ENCODE results near the gene RAVER1.

The RAVER1 gene

DNA sequence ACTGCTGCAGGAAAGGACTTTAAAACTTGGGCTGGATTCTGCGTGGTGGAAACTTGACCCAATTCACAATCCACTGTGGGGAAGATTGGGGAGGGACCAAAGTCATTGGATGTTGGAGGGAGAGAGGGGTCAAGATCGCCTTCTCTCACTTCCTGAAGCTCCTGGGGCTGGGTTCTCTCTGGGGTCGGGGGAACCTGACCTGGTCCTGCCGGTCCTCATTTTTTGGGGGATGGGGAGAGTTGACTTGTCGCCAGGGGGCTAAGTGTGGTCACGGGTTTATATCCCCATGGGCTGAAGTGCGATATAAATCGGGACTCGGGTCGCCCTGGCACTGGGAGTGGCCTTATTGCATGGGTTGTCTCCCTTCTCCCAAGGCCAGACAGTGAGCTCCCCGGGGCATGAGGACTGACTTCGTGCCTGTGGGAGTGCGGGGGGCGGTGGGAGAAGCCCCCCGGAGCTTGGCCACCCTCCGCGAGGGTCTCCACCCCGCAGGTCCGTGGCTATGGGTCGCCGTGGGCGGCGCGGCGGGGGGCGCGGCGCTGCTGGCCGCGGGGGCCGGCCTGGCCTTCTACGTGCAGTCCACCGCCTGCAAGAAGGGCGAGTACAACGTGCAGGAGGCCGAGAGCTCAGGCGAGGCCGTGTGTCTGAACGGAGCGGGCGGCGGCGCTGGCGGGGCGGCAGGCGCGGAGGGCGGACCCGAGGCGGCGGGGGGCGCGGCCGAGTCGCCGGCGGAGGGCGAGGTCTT, 37.3 kb downstream of the RAVER1 start:
- Histone ChIP-seq H3K79me1 (replicated peaks; ENCODE audit: low read length, poor library complexity, severe bottlenecking) (no peaks in the 10 kb centered on the region), H2BK15ac (ENCODE audit: low read depth, poor library complexity, severe bottlenecking) (peak overlapping the region; percentile 60), H2BK12ac (ENCODE audit: low read length in 2 of 2) (no peak overlapping the region), H3K27ac (ENCODE audit: low read length, poor library complexity, severe bottlenecking) (no peak overlapping the region), H3K4me1 (ENCODE audit: control insufficient read depth, insufficient read depth, low read depth, low read length) (peaks cover 35% of the 10 kb centered on the region), H2AFZ (ENCODE audit: low read depth, low read length) (peak overlapping the region; percentile 39), H3K18ac (ENCODE audit: low read depth in 1 of 2, low read length in 2 of 2) (no peak overlapping the region), H3K4me3 (ENCODE audit: insufficient read depth in 1 of 2, low read depth in 1 of 2, low read length in 2 of 2) (no peak overlapping the region), H3K4ac (ENCODE audit: low read depth in 1 of 2, low read length in 2 of 2) (no peak overlapping the region), H3K23ac (ENCODE audit: low read length in 2 of 2) (no peak overlapping the region), H3K14ac (ENCODE audit: low read length in 2 of 2) (no peak overlapping the region), H4K8ac (ENCODE audit: low read length) (no peak overlapping the region), H3K27me3 (ENCODE audit: control insufficient read depth in 1 of 2, insufficient read depth in 1 of 2, low read length in 2 of 2) (peaks cover 57 to 72% of the 10 kb centered on the region in 2 experiments), H2BK120ac (ENCODE audit: low read depth, low read length) (no peak overlapping the region), H2AK5ac (ENCODE audit: low read length, severe bottlenecking) (no peak overlapping the region), H3K9me3 (ENCODE audit: control insufficient read depth, low read length) (peaks cover 4% of the 10 kb centered on the region), H3K9ac (ENCODE audit: low read length) (no peak overlapping the region), H4K91ac (ENCODE audit: low read length) (no peak overlapping the region), H3K36me3 (ENCODE audit: control insufficient read depth in 1 of 2, insufficient read depth in 2 of 2, low read depth in 1 of 2, low read length in 2 of 2) (peaks cover 0 to 3% of the 10 kb centered on the region in 2 experiments), H3K4me2 (ENCODE audit: low read length, poor library complexity, severe bottlenecking) (peak overlapping the region; percentile 55), H2BK5ac (ENCODE audit: low read depth, low read length, poor library complexity, severe bottlenecking) (no peak overlapping the region)
- DNase-seq = no peak
- WGBS = 6% methylated on average over 52 of the region's 58 CpGs

DNA sequence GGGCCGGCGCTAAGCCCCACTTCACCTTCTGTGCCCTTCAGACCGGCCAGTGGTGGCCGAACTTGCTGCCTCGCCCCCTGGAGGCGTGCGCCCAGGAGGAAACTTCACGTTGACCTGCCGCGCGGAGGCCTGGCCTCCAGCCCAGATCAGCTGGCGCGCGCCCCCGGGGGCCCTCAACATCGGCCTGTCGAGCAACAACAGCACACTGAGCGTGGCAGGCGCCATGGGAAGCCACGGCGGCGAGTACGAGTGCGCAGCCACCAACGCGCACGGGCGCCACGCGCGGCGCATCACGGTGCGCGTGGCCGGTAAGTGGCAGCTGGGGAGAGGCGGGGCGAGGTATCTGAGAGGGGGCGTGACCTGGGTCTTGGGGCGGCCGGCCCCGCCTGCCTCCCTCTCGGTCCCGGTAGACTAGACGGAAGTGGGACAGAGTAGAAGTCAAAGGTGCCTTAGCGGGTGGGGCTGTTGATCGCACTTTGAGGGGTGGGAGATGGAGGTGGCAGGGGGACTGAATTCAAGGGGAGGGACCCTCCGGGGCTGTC, 38.0 kb downstream of the RAVER1 start:
- H2BK5ac ChIP-seq (ENCODE audit: low read depth, low read length, poor library complexity, severe bottlenecking) = no peak overlapping the region
- no peak overlapping the region for H3K18ac ChIP-seq (ENCODE audit: low read depth in 1 of 2, low read length in 2 of 2)
- no peak overlapping the region for H2BK15ac ChIP-seq (ENCODE audit: low read depth, poor library complexity, severe bottlenecking)
- no peak overlapping the region for H2BK120ac ChIP-seq (ENCODE audit: low read depth, low read length)
- no peak overlapping the region for H3K4me2 ChIP-seq (ENCODE audit: low read length, poor library complexity, severe bottlenecking)
- H3K27ac ChIP-seq (ENCODE audit: low read length, poor library complexity, severe bottlenecking) = no peak overlapping the region
- H3K9me3 ChIP-seq (ENCODE audit: control insufficient read depth, low read length) = peaks cover 4% of the 10 kb centered on the region
- no peak overlapping the region for H4K91ac ChIP-seq (ENCODE audit: low read length)
- no peak overlapping the region for H3K4ac ChIP-seq (ENCODE audit: low read depth in 1 of 2, low read length in 2 of 2)
- H4K8ac ChIP-seq (ENCODE audit: low read length) = no peak overlapping the region
- no peak overlapping the region for H2AK5ac ChIP-seq (ENCODE audit: low read length, severe bottlenecking)
- peaks cover 64 to 79% of the 10 kb centered on the region in 2 experiments for H3K27me3 ChIP-seq (ENCODE audit: control insufficient read depth in 1 of 2, insufficient read depth in 1 of 2, low read length in 2 of 2)
- H3K79me1 ChIP-seq (replicated peaks; ENCODE audit: low read length, poor library complexity, severe bottlenecking) = no peaks in the 10 kb centered on the region
- WGBS = 13% methylated on average over 44 of the region's 48 CpGs
- no peak overlapping the region for H3K4me3 ChIP-seq (ENCODE audit: insufficient read depth in 1 of 2, low read depth in 1 of 2, low read length in 2 of 2)
- no peak overlapping the region for H2AFZ ChIP-seq (ENCODE audit: low read depth, low read length)
- H3K23ac ChIP-seq (ENCODE audit: low read length in 2 of 2) = peak overlapping the region in 1 of 2 experiments; percentile 15
- H2BK12ac ChIP-seq (ENCODE audit: low read length in 2 of 2) = no peak overlapping the region
- H3K9ac ChIP-seq (ENCODE audit: low read length) = no peak overlapping the region
- H3K4me1 ChIP-seq (ENCODE audit: control insufficient read depth, insufficient read depth, low read depth, low read length) = peaks cover 42% of the 10 kb centered on the region
- peaks cover 0 to 3% of the 10 kb centered on the region in 2 experiments for H3K36me3 ChIP-seq (ENCODE audit: control insufficient read depth in 1 of 2, insufficient read depth in 2 of 2, low read depth in 1 of 2, low read length in 2 of 2)
- no peak overlapping the region for H3K14ac ChIP-seq (ENCODE audit: low read length in 2 of 2)
- DNase-seq = no peak

DNA sequence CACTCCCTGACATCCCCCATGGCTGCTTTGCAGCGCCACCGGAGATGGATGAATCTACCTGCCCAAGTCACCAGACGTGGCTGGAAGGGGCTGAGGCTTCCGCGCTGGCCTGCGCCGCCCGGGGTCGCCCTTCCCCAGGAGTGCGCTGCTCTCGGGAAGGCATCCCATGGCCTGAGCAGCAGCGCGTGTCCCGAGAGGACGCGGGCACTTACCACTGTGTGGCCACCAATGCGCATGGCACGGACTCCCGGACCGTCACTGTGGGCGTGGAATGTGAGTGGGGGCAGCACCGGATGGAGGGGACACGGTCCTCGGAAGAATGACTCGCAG, 39.0 kb downstream of the RAVER1 start:
- Histone ChIP-seq H3K9ac (ENCODE audit: low read length) (no peak overlapping the region), H3K9me3 (ENCODE audit: control insufficient read depth, low read length) (peaks cover 4% of the 10 kb centered on the region), H3K4me3 (ENCODE audit: insufficient read depth in 1 of 2, low read depth in 1 of 2, low read length in 2 of 2) (no peak overlapping the region), H3K27me3 (ENCODE audit: control insufficient read depth in 1 of 2, insufficient read depth in 1 of 2, low read length in 2 of 2) (peaks cover 73 to 79% of the 10 kb centered on the region in 2 experiments), H3K36me3 (ENCODE audit: control insufficient read depth in 1 of 2, insufficient read depth in 2 of 2, low read depth in 1 of 2, low read length in 2 of 2) (peaks cover 0 to 3% of the 10 kb centered on the region in 2 experiments), H3K23ac (ENCODE audit: low read length in 2 of 2) (peak overlapping the region in 1 of 2 experiments; percentile 73), H3K79me1 (replicated peaks; ENCODE audit: low read length, poor library complexity, severe bottlenecking) (no peaks in the 10 kb centered on the region), H3K4me1 (ENCODE audit: control insufficient read depth, insufficient read depth, low read depth, low read length) (peaks cover 52% of the 10 kb centered on the region), H2BK15ac (ENCODE audit: low read depth, poor library complexity, severe bottlenecking) (no peak overlapping the region), H2AFZ (ENCODE audit: low read depth, low read length) (no peak overlapping the region), H2AK5ac (ENCODE audit: low read length, severe bottlenecking) (no peak overlapping the region), H2BK120ac (ENCODE audit: low read depth, low read length) (no peak overlapping the region), H4K91ac (ENCODE audit: low read length) (no peak overlapping the region), H3K4ac (ENCODE audit: low read depth in 1 of 2, low read length in 2 of 2) (no peak overlapping the region), H3K18ac (ENCODE audit: low read depth in 1 of 2, low read length in 2 of 2) (no peak overlapping the region), H3K14ac (ENCODE audit: low read length in 2 of 2) (no peak overlapping the region), H3K4me2 (ENCODE audit: low read length, poor library complexity, severe bottlenecking) (no peak overlapping the region), H4K8ac (ENCODE audit: low read length) (no peak overlapping the region), H2BK5ac (ENCODE audit: low read depth, low read length, poor library complexity, severe bottlenecking) (no peak overlapping the region), H3K27ac (ENCODE audit: low read length, poor library complexity, severe bottlenecking) (no peak overlapping the region), H2BK12ac (ENCODE audit: low read length in 2 of 2) (no peak overlapping the region)
- WGBS = 42% methylated on average over 25 of the region's 25 CpGs
- DNase-seq = no peak

DNA sequence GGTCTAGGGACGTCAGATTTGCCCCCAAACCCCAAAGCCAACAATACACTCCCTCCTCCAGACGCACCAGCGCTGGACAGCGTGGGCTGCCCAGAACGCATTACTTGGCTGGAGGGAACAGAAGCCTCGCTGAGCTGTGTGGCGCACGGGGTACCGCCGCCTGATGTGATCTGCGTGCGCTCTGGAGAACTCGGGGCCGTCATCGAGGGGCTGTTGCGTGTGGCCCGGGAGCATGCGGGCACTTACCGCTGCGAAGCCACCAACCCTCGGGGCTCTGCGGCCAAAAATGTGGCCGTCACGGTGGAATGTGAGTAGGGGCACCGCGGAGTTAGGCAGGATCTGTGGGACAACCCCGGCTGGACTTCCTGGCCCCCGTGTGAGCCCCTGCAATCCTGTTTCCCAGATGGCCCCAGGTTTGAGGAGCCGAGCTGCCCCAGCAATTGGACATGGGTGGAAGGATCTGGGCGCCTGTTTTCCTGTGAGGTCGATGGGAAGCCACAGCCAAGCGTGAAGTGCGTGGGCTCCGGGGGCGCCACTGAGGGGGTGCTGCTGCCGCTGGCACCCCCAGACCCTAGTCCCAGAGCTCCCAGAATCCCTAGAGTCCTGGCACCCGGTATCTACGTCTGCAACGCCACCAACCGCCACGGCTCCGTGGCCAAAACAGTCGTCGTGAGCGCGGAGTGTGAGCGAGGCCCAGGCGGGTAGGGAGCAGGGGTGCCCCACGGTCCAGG, 39.5 kb downstream of the RAVER1 start:
- Histone ChIP-seq H3K9ac (ENCODE audit: low read length) (no peak overlapping the region), H4K91ac (ENCODE audit: low read length) (no peak overlapping the region), H3K4ac (ENCODE audit: low read depth in 1 of 2, low read length in 2 of 2) (no peak overlapping the region), H2AK5ac (ENCODE audit: low read length, severe bottlenecking) (no peak overlapping the region), H3K9me3 (ENCODE audit: control insufficient read depth, low read length) (peaks cover 7% of the 10 kb centered on the region), H3K79me1 (replicated peaks; ENCODE audit: low read length, poor library complexity, severe bottlenecking) (no peaks in the 10 kb centered on the region), H2BK15ac (ENCODE audit: low read depth, poor library complexity, severe bottlenecking) (no peak overlapping the region), H2BK120ac (ENCODE audit: low read depth, low read length) (no peak overlapping the region), H2BK12ac (ENCODE audit: low read length in 2 of 2) (no peak overlapping the region), H4K8ac (ENCODE audit: low read length) (no peak overlapping the region), H3K18ac (ENCODE audit: low read depth in 1 of 2, low read length in 2 of 2) (no peak overlapping the region), H3K14ac (ENCODE audit: low read length in 2 of 2) (no peak overlapping the region), H2AFZ (ENCODE audit: low read depth, low read length) (no peak overlapping the region), H3K27ac (ENCODE audit: low read length, poor library complexity, severe bottlenecking) (no peak overlapping the region), H3K4me1 (ENCODE audit: control insufficient read depth, insufficient read depth, low read depth, low read length) (peaks cover 57% of the 10 kb centered on the region), H3K23ac (ENCODE audit: low read length in 2 of 2) (peak overlapping the region in 1 of 2 experiments; percentile 73), H3K4me2 (ENCODE audit: low read length, poor library complexity, severe bottlenecking) (no peak overlapping the region), H3K4me3 (ENCODE audit: insufficient read depth in 1 of 2, low read depth in 1 of 2, low read length in 2 of 2) (peak overlapping the region in 1 of 2 experiments; percentile 15), H3K36me3 (ENCODE audit: control insufficient read depth in 1 of 2, insufficient read depth in 2 of 2, low read depth in 1 of 2, low read length in 2 of 2) (peaks cover 0 to 3% of the 10 kb centered on the region in 2 experiments), H3K27me3 (ENCODE audit: control insufficient read depth in 1 of 2, insufficient read depth in 1 of 2, low read length in 2 of 2) (peaks cover 78 to 79% of the 10 kb centered on the region in 2 experiments), H2BK5ac (ENCODE audit: low read depth, low read length, poor library complexity, severe bottlenecking) (no peak overlapping the region)
- WGBS = 65% methylated on average over 49 of the region's 49 CpGs
- no peak for DNase-seq

All from mesenchymal stem cell (in vitro differentiated cells and primary cell).